Activated naive CD4-positive, alpha-beta T cell (primary cell): Measurements from ENCODE around the gene MEI1.
"Not testable (repeated sequence)": the region's sequence is repeated elsewhere in the genome, so short reads cannot be mapped to it uniquely, and the experiment has no call there.

Experiments
- DNase-seq, 4 experiments: peaks; one replicate each; lab custom pipeline; 2025; lab: John Stamatoyannopoulos, UW

MEI1 gene

DNA sequence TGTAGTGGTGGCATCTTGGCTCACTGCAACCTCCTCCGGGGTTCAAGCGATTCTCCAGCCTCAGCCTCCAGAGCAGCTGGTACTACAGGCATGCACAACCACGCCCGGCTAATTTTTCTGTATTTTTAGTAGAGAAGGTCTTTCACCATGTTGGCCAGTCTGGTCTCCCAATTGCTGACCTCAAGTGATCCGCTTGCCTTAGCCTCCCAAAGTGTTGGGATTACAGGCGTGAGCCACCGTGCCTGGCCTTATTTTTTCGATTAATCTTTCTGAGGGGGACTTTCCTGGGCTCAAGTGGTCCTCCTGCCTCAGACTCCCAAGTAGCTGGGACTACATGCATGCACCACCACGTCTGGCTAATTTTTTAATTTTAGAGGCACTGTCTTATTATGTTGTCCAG, 16.3 kb upstream of the MEI1 start:
- DNase-seq: no peak

DNA sequence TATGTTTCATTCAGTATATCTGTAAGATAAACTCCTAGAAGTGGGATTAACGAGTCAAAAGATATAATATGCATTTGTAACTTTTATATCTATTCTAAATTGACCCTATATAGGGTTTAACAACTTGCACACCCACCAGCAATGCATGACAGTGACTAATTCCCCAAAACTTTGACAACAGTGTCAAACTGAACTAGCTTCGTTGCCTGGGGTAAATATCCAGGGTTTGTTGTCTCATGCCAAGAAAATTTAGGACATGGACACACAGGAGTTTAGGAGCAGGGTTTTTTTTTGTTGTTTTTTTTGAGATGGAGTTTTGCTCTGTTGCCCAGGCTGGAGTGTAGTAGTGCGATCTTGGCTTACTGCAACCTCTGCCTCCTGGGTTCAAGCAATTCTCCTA, 15.7 kb upstream of the MEI1 start:
- no peak for DNase-seq

DNA sequence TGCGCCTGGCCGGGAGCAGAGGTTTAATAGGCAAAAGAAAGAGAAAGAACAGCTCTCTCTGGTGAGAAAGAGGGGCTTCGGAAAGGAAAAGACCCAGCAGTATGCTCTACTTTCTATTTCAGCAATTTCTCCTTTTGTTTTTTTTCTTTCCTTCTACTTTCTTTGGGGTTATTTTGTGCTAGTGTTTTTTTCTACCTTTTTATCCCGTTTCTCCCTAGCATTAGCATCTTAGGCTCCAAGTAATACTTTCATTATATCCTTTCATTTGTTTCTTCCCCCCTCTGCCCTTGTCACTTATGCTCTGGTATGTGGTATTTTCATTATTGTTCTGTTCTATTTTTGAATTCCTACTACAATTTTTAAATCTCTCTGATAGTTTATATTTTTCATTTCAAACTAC, 15.1 kb upstream of the MEI1 start:
- no peak for DNase-seq

DNA sequence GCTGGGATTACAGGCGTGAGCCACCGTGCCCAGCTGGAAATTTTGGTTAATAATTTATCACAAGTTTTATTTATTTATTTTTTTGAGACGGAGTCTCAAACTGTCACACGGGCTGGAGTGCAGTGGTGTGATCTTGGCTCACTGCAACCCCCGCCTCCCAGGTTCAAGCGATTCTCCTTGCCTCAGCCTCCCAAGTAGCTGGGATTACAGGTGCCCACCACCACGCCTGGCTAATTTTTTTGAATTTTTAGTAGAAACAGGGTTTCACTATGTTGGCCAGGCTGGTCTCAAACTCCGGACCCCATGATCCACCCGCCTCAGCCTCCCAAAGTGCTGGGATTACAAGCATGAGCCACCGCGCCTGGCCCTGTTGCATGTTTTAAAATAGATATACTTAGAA, 12.4 kb upstream of the MEI1 start:
- DNase-seq: not testable (repeated sequence)

DNA sequence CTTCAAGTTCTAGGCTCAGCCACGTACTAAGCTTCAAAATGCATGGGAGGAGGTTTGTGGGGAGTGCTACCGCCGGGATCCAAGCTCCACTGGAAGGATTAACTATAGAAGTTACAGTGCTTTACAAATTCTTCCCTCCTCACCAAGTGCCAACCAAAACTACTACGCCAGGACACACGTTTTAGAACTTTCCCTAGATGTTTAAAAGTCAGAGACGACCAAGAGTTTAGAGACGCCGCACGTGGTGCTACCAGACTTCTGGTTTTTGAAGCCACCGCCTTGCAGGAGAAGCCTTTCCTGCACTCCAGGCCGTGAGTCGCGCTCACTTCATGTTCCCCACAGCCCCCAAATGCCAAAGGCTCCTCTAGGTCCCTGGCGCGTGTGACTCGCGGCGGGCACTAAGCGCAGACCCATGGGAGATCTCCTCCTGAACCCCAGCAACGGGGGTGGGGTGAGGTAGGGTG, 11.4 kb upstream of the MEI1 start:
- DNase-seq: no peak

DNA sequence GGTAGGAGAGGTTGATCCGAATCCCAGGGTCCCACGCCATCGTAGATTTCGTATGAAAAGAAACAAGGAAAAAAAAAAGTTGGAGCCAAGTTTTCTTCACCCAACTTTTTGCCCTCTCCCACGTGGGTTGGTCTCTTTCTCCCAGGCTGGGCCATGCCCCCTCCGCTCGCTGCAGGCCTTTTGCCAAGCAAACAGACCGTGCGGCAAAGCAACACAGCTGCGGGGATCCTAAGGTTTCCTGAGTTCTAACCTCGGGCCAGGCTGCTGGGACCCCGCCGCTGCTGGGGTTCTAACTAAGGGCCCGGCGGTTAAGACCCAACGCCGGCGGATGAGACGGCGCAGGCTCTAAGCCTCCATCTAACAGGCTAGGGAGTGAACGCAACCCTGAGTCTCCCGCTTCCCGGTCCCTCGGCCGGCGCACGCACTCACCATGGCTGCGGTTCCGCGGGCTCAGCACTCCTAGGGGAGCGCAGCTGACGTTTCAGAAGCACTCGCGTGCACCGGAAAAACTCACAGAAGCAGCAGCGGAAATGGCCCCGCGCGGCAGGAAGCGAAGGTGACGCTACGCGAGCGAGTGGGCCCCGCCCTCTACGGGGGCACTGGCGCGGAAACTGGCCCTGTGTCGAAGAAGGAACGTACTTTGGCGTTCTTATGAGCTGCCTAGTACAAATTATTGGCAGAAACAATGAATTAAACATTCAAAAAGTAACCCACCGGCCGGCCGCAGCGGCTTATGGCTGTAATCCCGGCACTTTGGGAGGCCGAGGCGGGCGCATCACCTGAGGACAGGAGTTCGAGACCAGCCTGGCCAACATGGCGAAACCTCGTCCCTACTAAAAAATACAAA, 10.7 kb upstream of the MEI1 start, which contains the start of gene SNU13:
SNU13 (minus strand) TSS at position 503 of the 847 bp plus-strand sequence; CDS start at position 432, 71 bp downstream.
- peak; percentile 81 to 90 (median 85) for DNase-seq

DNA sequence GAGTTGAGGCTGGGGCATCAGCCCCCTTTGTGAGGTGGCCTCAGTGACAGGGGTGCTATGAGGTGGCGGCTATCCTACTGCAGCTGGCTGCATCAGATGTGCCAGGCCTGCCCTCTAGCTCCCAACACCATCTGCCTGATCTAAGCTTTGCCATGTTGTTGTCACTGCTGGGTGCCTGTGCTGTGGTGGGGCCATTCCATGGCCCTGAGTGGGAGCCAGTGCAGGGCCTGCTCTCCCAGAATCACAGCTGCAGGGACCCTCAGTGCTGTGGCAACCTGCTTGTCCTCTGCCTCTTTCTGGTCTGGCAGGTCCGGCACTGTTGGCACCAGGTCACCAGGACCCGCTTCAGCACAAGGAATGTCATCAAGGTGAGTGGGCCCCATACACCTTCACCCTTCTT, 8.8 kb upstream of the MEI1 start:
- DNase-seq: no peak

DNA sequence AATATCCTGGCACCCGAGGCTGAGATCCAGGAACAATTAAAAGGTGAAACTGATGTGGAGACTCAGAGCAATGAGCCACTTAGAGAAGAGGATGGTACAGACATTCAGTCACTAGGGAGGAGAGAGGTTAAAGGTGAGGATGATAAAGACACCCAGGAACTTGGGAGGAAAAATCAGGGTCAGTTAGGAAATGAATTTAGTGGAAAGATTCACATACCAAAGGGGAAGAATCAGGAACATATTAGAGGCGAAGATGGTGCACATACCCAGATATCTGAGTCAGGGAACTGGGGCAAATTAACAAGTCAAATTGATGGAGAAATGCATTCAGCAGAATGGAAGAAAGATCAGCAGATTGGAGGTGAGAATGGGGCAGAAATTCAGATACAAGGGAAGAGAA, 4.1 kb upstream of the MEI1 start:
- no peak for DNase-seq

DNA sequence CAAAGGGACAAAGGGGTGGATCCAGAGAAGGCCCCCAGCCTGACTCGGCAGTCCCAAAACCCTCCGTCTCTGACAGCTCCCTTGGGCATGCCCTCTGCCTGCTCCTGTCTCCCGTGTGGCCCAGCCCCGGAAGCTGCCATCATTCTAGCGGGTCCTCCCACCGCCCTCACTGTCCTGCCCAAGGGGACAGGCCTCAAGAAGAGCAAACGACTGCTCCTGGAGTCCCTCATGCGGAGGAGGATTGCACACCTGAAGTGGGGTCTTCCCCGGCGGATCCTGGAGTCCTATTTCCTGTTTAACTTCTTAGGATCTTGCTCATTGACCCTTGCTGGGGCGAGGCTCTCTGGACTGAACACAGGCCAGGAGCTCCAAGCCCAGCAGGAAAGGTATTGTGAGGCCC, 2.6 kb upstream of the MEI1 start:
- no peak for DNase-seq

DNA sequence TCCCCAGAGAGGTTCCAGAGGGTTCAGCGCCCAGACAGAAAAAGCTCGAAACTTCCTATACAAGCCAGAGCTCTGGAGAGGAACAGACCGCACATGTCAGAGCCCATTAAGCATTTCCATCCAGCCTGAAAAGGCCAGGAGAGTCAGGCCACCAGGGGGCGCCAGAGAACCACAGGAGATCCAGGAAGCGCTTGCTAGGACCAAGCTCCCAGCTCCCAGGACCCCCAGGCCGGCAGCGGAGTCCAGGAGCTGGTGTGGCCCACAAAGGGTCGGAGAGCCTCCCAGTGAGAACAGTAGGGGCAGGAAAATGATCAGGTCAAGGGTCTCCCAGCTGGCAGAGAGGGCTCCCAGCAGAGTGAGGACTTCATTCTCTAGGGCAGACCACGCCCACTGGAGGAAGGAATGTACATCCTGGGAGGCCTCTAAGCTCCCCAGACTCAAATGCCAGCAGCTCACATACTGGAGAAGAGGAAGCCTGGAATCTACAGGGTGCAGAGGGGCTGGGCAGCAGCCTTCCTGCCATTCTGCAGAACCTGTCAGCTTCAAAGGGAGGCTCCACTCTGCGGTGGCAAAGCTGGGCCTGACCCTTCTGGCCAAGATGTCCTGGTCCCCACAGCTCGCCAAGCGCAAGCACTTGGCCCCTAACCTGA, 2.1 kb upstream of the MEI1 start:
- peak; percentile 91 to 98 (median 94) for DNase-seq

DNA sequence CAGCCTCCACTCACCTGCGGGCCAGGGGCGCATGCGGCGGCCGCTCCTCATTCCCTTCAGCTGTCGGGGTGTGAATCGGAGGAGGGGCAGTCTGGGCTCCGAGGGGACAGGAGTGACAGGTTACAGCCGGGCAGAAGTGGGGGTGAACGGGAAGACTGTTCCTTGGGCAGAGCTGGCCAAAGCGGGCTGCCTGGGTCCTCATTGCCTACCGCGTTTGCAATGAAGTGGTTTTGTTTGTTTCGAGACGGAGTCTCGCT, 733 bp downstream of the MEI1 start:
- no peak for DNase-seq

DNA sequence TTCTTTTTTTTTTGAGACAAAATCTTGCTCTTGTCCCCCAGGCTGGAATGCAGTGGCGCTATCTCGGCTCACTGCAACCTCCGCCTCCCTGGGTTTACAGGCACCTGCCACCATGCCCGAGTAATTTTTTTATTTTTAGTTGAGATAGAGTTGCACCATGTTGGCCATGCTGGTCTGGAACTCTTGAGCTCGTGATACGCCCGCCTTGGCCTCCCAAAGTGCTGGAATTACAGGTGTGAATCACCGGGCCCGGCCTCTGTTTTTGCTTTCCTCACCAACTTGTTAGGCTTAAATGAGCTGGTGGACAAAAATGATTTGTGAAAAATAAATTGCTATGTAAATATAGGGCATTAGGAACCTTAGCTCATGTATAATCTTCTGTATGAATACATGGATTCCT, 3.5 kb downstream of the MEI1 start:
- DNase-seq: no peak

DNA sequence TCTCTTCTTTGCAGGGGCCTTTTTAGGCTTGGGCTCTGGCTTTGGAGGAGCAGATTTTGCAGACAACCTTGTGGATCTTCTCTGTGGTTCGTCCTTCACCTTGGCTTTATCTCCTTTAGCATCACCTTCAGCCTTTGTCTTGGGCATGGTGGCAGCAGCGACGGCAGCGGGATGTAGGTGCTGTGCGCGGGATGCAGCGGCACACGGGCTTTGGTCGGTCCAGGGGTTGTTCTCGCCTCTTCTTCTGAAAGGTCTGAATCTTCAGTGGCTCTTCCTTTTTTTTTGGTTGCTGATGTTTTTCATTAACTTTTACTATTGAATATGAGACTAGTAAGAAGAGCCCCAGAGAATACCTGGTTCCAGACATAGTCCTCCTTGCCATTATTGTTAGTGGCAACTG, 10.0 kb downstream of the MEI1 start:
- DNase-seq: no peak

DNA sequence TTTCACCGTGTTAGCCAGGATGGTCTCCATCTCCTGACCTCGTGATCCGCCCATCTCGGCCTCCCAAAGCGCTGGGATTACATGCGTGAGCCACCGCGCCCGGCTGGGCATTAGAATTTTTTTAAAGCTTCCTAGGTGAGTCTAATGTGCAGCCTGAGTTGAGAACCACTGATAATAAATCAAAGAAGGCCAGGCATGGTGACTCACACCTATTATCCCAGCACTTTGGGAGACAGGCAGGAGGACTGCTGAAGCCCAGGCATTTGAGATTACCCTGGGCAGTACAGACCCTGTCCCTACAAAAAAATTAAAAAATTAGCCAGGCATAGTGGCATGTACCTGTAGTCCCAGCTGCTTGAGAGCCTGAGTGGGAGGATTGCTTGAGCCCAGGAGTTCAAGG, 13.7 kb downstream of the MEI1 start:
- DNase-seq: no peak

DNA sequence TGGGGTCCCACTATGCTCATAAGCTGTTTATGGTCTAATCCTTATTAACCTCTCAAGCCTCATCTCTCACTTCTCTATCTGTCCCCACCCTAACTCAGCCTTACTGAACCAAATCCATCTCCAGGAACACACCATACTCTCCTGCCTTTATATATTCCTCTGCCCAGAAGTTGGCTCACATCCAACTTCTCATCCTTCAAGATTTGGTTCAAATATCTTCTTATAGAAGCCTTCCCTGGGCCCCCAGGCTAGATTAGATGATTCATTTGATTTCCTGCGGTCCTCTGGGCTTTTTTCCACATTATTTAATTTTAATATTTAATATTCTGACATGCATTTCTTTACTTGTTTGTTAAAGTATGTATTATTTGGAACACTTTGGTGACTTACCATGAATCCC, 23.2 kb downstream of the MEI1 start:
- no peak for DNase-seq

DNA sequence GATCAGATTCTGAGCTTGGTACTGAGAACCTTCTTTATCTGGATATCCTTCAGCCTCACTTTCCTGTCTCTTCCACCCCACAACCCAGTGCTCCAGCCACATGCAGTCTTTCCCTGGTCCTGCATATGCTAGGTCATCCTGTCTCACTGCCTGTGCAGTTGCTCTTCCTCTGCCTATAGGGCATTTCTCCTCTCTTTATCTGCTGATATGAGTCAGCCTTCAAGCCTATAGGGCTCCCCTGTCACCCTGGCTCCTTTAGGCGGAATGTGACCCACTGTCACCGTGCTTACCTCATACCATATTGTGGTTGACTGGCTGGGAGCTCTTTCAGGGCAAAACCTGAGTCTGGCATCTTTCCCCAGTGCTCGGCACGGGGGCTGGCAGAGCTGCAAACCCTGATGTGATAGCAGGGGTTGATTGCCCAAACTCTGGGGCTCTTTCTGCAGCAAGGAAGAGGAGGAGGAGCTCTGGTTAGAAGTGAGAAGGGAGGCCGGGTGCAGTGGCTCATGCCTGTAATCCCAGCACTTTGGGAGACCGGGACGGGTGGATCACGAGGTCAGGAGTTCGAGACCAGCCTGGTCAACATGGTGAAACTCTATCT, 26.3 kb downstream of the MEI1 start:
- no peak for DNase-seq

DNA sequence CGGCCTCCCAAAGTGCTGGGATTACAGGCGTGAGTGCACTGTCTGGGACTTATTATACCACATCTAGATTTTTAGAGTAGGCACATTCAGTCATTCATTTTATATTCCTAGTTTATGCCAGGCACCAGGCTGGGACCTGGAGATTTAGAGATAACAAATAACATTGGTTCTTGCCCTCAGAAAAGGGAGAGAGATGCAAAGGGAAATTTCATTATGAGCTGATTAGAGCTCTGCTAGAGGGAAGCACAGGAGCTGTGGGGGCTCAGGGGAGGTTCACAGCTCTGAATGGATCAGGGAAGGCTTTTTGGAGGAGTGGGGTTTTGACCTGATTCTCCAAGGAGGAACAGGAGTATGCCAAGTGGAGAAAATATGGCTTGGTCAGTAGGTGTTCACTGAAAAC, 32.3 kb downstream of the MEI1 start:
- DNase-seq: no peak

DNA sequence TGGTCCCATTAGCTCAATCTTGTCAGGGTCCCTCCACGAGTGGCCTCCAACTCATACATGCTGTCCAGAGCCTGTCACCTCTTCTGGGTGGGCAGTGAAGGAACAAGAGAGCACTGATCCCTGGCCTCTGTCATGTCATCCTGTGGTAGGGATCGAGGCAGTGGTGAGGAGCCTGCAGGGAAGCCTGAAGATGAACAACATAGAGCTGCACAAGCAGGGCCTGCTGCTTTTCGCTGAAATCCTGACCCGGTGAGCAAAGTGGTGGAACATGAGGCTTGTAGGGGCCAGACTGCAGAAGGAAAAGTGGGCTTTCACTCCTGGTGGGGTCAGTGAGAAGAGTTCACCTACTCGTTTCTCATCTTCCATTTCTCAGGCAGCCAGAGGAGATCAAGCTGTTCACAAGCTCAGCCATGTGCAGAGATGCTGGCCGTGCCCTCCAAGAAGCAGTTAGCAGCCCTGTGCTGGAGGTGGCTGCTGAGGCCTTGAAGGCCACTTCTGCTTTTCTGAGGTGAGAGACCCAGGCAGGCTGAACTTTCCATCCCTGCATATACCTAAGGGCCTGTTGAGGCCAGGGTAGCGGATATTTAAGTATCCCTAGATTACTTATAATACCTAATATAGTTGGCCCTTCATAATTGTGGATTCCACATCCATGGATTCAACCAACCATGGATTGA, 32.9 kb downstream of the MEI1 start:
- DNase-seq: no peak

DNA sequence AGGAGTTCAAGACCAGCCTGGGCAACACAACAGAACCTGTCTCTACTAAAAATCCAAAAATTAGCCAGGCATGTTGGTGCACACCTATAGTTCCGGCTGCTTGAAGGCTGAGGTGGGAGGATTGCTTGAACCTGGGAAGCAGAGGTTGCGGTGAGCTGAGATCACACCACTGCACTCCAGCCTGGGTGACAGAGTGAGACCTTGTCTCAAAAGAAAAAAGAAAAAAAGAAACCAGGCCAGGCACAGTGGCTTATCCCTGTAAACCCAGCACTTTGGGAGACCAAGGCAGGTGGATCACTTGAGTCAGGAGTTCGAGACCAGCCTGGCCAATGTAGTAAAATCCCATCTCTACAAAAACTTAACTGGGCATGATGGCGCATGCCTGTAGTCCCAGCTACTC, 33.9 kb downstream of the MEI1 start:
- not testable (repeated sequence) for DNase-seq

DNA sequence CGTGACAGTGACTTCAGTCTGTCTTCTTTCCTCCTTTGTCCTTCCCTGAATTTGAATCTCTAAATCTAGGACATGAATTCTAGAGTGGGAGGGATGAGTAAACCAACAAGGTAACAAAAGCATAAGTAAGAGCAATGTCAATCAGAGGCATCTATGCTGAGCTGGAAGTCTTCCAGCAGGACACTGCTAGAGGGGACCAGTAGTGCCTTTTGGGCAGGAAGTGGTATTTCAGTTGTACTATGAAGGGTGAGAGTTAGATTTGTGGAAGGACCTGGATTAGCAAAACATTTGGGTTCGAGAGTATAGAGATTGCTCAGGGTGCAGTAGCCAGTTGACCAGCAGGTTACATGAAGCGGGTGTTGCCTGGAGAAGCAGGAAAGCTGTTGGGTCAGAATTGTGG, 40.3 kb downstream of the MEI1 start:
- DNase-seq: no peak

DNA sequence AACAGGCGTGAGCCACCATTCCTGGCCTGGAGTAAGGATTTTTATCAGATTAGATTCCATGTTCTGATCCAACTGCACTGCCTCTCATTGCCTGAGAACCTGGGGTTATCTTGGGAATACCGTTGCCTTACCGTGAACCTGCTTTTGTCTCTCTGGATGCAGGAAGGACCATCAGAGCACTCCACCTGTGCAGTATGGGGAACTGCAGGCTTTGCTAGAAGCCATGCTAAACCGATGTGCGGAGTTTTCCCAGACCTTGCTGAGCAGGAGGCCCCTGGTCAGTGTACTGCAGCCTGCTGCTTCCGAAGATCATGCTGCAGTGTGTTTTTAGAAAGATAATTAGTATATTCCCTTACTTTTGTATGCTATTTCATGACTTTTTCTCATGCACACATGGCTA, 43.6 kb downstream of the MEI1 start:
- no peak for DNase-seq

DNA sequence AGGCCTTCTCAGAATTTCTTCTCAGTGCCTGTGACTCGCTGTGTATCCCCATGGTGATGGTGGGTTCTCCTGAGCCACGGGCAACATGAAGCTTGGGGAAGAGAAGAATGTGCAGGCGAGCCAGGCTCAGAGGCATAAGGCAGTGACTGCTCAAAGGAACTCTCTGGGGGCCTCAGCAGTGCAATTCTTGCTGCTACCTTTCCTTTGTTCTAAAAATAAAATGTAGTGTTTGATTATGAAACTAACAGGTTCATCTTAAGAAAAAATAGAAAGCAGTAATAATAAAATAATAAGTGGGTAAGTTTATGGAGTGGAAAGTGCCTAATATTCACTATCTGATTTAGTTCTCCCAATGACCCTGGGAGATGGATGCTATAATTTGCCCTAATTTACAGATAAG, 46.7 kb downstream of the MEI1 start:
- no peak for DNase-seq
